Right lung (tissue), 10 donors: ENCODE measurements around the gene MRGPRX3. TPM values are rescaled to one million over a fixed set of nuclear protein-coding genes. Genes with fewer than 3 reads are reported as not detected.
"Not testable (repeated sequence)": the region's sequence is repeated elsewhere in the genome, so short reads cannot be mapped to it uniquely, and the experiment has no call there.

ENCODE experiments used
- DNase-seq, 2 donors: peaks; one replicate each; pipeline ENCODE4 v3.0.0-alpha.2; 2013
- long read RNA-seq, 8 donors: transcript quantifications; one replicate each; lab custom pipeline, GENCODE V29; 2026
- polyA plus RNA-seq, 5 donors: library from polyadenylated mRNA; unstranded; fragments of 120-200 nt; gene quantifications; one replicate each; pipeline versions ENCODE4 v1.2.1 to v1.2.3, GENCODE V29; 2013; ENCODE audit warnings: inconsistent platforms in 1 of 5, low replicate concordance in 1 of 5; ENCODE audit not compliant: insufficient read length in 5 of 5, insufficient read depth in 1 of 5

MRGPRX3 gene
- polyA plus RNA-seq: not detected
- long read RNA-seq, donor 1: 0 reads
- long read RNA-seq, donor 2: 0 reads
- long read RNA-seq, donor 3: 0 reads
- long read RNA-seq, donor 4: 0 reads
- long read RNA-seq, donor 5: 0 reads
- long read RNA-seq, donor 6: 0 reads
- long read RNA-seq, donor 7: 0 reads
- long read RNA-seq, donor 8: 0 reads

- no peak for DNase-seq
These were observed at the start of gene MRGPRX3 for GRCh38 chr11:18132341-18132740. Gene MRGPRX3, plus strand, starts transcription at chr11:18132571. Its CDS starts 4,632 bp downstream, at chr11:18137203.

GRCh38 chr11:18088366-18088765 lies 44.0 kb upstream of the MRGPRX3 start:
- no peak for DNase-seq

- DNase-seq: no peak
These were observed 43.4 kb upstream of the MRGPRX3 start for GRCh38 chr11:18088966-18089365.

- DNase-seq: no peak
These were observed 40.6 kb upstream of the MRGPRX3 start for GRCh38 chr11:18091731-18092130.

GRCh38 chr11:18093959-18094358 lies 38.4 kb upstream of the MRGPRX3 start:
- DNase-seq: no peak

GRCh38 chr11:18100926-18101656 lies 31.3 kb upstream of the MRGPRX3 start:
- no peak for DNase-seq

- peak in 1 of 2 donors; percentile 8 for DNase-seq
These were observed 27.1 kb upstream of the MRGPRX3 start for GRCh38 chr11:18105086-18105801.

GRCh38 chr11:18105802-18106574 lies 26.4 kb upstream of the MRGPRX3 start, which contains the start of gene SAAL1:
Gene SAAL1, minus strand, starts transcription at chr11:18106082. Its CDS starts 41 bp downstream, at chr11:18106041.
- peak; percentile 80 to 81 for DNase-seq

- no peak for DNase-seq
These were observed 25.7 kb upstream of the MRGPRX3 start for GRCh38 chr11:18106688-18107087.

GRCh38 chr11:18108254-18108653 lies 24.1 kb upstream of the MRGPRX3 start:
- no peak for DNase-seq

- no peak for DNase-seq
These were observed 21.4 kb upstream of the MRGPRX3 start for GRCh38 chr11:18111005-18111404.

- peak; percentile 33 to 62 for DNase-seq
These were observed 16.8 kb upstream of the MRGPRX3 start for GRCh38 chr11:18115360-18116127.

- DNase-seq: not testable (repeated sequence)
These were observed 11.0 kb upstream of the MRGPRX3 start for GRCh38 chr11:18121331-18121828.

GRCh38 chr11:18131115-18131514 lies 1.3 kb upstream of the MRGPRX3 start:
- DNase-seq: not testable (repeated sequence)

- DNase-seq: no peak
These were observed 2.9 kb downstream of the MRGPRX3 start for GRCh38 chr11:18135308-18135707.

- no peak for DNase-seq
These were observed 4.9 kb downstream of the MRGPRX3 start for GRCh38 chr11:18137186-18137800.

GRCh38 chr11:18140145-18140544 lies 7.8 kb downstream of the MRGPRX3 start:
- DNase-seq: no peak

- DNase-seq: no peak
These were observed 11.9 kb downstream of the MRGPRX3 start for GRCh38 chr11:18144243-18144642.

- DNase-seq: no peak
These were observed 12.7 kb downstream of the MRGPRX3 start for GRCh38 chr11:18145025-18145424.

GRCh38 chr11:18145837-18146236 lies 13.5 kb downstream of the MRGPRX3 start:
- DNase-seq: no peak
